H1 (cell line): ENCODE data around the gene HRNR.

Source experiments
- ATF3 ChIP-seq: IDR thresholded peaks from 2 replicates; pipeline ENCODE4 v1.6.1; 2011; ENCODE audit warnings: low read depth, mild to moderate bottlenecking, low read length; ENCODE audit not compliant: insufficient read depth
- BACH1 ChIP-seq: IDR thresholded peaks from 2 replicates; pipeline ENCODE4 v1.6.1; 2012; ENCODE audit warnings: low read length, improper control_type of control experiment
- CTCF ChIP-seq, 3 experiments: IDR thresholded peaks; 1 replicate in 2 of 3; 2 replicates in 1 of 3; pipeline versions ENCODE4 v1.5.1 to v1.6.1; 2011; ENCODE audit warnings: low read length in 3 of 3, mild to moderate bottlenecking in 3 of 3, inconsistent platforms in 2 of 3, low read depth in 1 of 3, moderate library complexity in 1 of 3; ENCODE audit not compliant: insufficient read depth in 1 of 3; ENCODE audit errors: control extremely low read depth in 1 of 3
- EP300 ChIP-seq, 2 experiments: IDR thresholded peaks; 1 replicate in 1 of 2; 2 replicates in 1 of 2; pipeline ENCODE4 v1.6.1; 2011 to 2012; ENCODE audit warnings: low read depth in 2 of 2, low read length in 2 of 2, mild to moderate bottlenecking in 2 of 2, borderline replicate concordance in 1 of 2, inconsistent platforms in 1 of 2, moderate library complexity in 1 of 2
- GABPA ChIP-seq: IDR thresholded peaks from 2 replicates; pipeline ENCODE4 v1.6.1; 2011; ENCODE audit warnings: mild to moderate bottlenecking, low read length, moderate library complexity, borderline replicate concordance; ENCODE audit not compliant: insufficient read depth
- JUN ChIP-seq: IDR thresholded peaks from 2 replicates; pipeline ENCODE4 v1.6.1; 2011; ENCODE audit warnings: low read depth, mild to moderate bottlenecking, improper control_type of control experiment, low read length
- KDM4A ChIP-seq: IDR thresholded peaks from one replicate; pipeline ENCODE4 v1.7.1; 2012; ENCODE audit warnings: low read depth, mild to moderate bottlenecking, moderate library complexity, low read length, inconsistent platforms; ENCODE audit not compliant: severe bottlenecking
- POLR2AphosphoS5 ChIP-seq: IDR thresholded peaks from 2 replicates; pipeline ENCODE4 v1.6.1; 2011; ENCODE audit warnings: low read depth, low read length
- TAF1 ChIP-seq: IDR thresholded peaks from 2 replicates; pipeline ENCODE4 v1.6.1; 2011; ENCODE audit warnings: mild to moderate bottlenecking, low read depth, low read length

- no peak for TF ChIP-seq GABPA
- no peak for TF ChIP-seq ATF3
- TF ChIP-seq EP300 (IDR thresholded peaks at IDR 0.05; ENCODE audit: borderline replicate concordance in 1 of 2, low read depth in 2 of 2, low read length in 2 of 2) = no peak
- no peak for TF ChIP-seq CTCF (IDR thresholded peaks at IDR 0.05; ENCODE audit: control extremely low read depth in 1 of 3, insufficient read depth in 1 of 3, low read depth in 1 of 3, low read length in 3 of 3)
- no peak for TF ChIP-seq KDM4A
- no peak for TF ChIP-seq POLR2AphosphoS5
- TF ChIP-seq TAF1 = no peak
- no peak for TF ChIP-seq BACH1
- no peak for TF ChIP-seq JUN
Measured at GRCh38 chr1:152162792-152163463, 61.1 kb downstream of the HRNR start.
